Measurements from ENCODE around the gene EME1. TPM values are rescaled to one million over a fixed set of nuclear protein-coding genes. Genes with fewer than 3 reads are reported as not detected.

Gene EME1
- total and polyA plus RNA-seq, 2 of the 13 experiments (the other 11 are each of a cell fraction or from before 2014, with no cell fraction given): 20.7 to 24.6 TPM

DNA sequence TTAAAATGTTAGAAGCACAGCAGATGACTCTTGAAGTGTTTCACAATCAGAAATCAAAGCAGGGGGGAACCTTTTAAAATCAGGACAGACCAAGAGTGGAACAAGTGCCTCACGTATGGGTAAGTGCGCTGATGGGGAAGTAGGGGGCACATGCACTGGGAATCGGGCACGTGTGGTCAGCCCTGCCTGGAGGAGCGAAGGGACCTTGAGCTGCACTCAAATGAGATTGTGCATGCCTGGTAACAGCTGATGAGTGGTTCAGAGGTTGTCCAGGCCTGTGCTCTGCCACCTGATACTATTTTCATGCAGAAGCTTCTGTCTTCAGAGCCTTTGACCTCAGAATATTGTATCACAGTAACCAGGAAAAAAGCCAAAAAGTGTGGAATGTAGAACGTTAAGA is 40.8 kb upstream of the EME1 start (continued):
- no peak for TF ChIP-seq ZNF569 (CRISPR knock-in tag; IDR thresholded peaks at IDR 0.05; ENCODE audit: borderline replicate concordance)
- no peak for TF ChIP-seq SNAPC2 (CRISPR knock-in tag; IDR thresholded peaks at IDR 0.05)
- TF ChIP-seq, protein P1, sequence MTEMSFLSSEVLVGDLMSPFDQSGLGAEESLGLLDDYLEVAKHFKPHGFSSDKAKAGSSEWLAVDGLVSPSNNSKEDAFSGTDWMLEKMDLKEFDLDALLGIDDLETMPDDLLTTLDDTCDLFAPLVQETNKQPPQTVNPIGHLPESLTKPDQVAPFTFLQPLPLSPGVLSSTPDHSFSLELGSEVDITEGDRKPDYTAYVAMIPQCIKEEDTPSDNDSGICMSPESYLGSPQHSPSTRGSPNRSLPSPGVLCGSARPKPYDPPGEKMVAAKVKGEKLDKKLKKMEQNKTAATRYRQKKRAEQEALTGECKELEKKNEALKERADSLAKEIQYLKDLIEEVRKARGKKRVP (CRISPR knock-in tag; IDR thresholded peaks at IDR 0.05): no peak
- TF ChIP-seq RFX5 (IDR thresholded peaks at IDR 0.05; ENCODE audit: low read depth, low read length): peak; percentile 90
- TF ChIP-seq RXRA (CRISPR knock-in tag; IDR thresholded peaks at IDR 0.05): no peak
- TF ChIP-seq, protein P2, sequence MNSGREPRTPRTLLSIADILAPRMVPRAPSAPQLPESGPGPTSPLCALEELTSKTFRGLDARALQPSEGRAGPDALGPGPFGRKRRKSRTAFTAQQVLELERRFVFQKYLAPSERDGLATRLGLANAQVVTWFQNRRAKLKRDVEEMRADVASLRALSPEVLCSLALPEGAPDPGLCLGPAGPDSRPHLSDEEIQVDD (CRISPR knock-in tag; IDR thresholded peaks at IDR 0.05; ENCODE audit: borderline replicate concordance): no peak
- TF ChIP-seq ZBTB44 (CRISPR knock-in tag; IDR thresholded peaks at IDR 0.05): no peak
- 0 out of 2 replicates have a peak, but pooled peaks have one; percentile 20 for TF ChIP-seq BHLHE40 (IDR thresholded peaks at IDR 0.05; ENCODE audit: low read length)
- TF ChIP-seq AHR (CRISPR knock-in tag; IDR thresholded peaks at IDR 0.05): no peak
- TF ChIP-seq ETV6 (CRISPR knock-in tag; conservative IDR thresholded peaks at IDR 0.05): no peak
- TF ChIP-seq PBX2 (CRISPR knock-in tag; IDR thresholded peaks at IDR 0.05): no peak
- TF ChIP-seq ZNF3 (CRISPR knock-in tag; IDR thresholded peaks at IDR 0.05): no peak
- no peak for TF ChIP-seq ZNF691 (CRISPR knock-in tag; IDR thresholded peaks at IDR 0.05; ENCODE audit: borderline replicate concordance, low read depth)
- TF ChIP-seq ZC3H13 (CRISPR knock-in tag; IDR thresholded peaks at IDR 0.05): no peak
- TF ChIP-seq ARNT (IDR thresholded peaks at IDR 0.05): no peak
- TF ChIP-seq, protein P3, sequence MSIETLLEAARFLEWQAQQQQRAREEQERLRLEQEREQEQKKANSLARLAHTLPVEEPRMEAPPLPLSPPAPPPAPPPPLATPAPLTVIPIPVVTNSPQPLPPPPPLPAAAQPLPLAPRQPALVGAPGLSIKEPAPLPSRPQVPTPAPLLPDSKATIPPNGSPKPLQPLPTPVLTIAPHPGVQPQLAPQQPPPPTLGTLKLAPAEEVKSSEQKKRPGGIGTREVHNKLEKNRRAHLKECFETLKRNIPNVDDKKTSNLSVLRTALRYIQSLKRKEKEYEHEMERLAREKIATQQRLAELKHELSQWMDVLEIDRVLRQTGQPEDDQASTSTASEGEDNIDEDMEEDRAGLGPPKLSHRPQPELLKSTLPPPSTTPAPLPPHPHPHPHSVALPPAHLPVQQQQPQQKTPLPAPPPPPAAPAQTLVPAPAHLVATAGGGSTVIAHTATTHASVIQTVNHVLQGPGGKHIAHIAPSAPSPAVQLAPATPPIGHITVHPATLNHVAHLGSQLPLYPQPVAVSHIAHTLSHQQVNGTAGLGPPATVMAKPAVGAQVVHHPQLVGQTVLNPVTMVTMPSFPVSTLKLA (IDR thresholded peaks at IDR 0.05): peak; percentile 85
- no peak for TF ChIP-seq CBFB (CRISPR knock-in tag; IDR thresholded peaks at IDR 0.05)
- no peak for TF ChIP-seq KAT2B (IDR thresholded peaks at IDR 0.05; ENCODE audit: borderline replicate concordance, low read depth, low read length)
- TF ChIP-seq NFAT5 (CRISPR knock-in tag; IDR thresholded peaks at IDR 0.05): no peak
